GM19240 (cell line): ENCODE data around the gene SCARB1.

Experiments used
- DNase-seq: peaks from one replicate; pipeline ENCODE4 v3.0.0; 2011; ENCODE audit warnings: low spot score; ENCODE audit not compliant: insufficient read length

SCARB1 gene

DNA sequence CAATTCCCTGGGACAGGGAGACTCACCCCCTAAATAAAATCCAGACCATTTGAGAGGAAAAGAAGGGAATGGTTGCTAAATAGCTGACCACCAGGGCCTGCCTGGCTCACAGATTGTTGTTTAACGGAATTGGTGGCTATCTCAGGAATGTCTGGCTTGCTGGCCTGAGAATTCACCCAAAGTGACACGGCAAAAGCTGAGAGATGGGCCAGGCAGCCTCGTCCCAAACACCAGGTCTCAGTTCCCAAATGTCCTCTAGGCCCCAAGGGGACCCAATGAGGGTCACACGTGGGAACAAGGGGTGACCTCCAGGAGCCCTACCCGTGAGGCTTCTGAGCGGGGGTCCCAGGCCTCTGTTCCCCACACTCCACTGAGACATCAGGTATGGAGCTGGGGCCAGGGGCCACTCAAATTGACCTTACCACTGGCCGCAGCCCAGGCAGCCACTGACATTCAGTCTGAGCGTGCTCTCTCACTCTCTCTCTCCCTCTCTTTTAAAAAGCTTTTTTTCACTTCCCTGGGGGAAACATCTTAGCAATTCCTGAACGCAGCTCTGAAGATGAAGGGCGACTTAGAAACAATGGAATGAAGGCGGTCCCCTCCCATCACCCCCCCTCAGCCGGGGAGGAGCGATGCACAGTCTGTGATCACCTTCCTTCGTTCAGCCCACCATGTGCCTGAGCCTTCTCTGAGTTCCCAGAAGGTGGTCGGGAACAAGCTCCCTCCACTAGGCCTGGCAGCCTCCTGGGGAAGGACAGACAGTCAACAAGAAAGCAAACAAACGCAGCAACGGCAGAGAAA is 131.2 kb downstream of the SCARB1 start:
- no peak for DNase-seq

DNA sequence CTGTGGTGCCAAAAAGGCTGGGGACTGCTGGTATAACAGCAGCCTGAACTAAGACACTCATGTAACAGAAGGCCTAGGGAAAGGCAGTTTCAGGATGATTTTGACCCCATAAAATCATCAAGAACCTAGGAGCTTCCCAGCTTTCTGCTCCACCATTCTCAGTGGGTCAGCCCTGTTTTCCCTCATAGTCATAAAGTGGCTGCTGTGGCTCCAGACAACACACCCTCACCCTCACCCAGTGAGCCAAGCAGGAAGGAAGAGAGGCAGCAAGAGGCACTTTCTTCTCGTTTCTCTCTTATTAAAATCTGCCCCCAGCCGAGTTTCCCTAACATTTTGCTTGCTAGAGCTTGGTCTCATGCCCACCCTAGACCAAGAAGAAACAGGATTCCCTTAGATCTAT is 131.8 kb downstream of the SCARB1 start:
- DNase-seq, result no peak

DNA sequence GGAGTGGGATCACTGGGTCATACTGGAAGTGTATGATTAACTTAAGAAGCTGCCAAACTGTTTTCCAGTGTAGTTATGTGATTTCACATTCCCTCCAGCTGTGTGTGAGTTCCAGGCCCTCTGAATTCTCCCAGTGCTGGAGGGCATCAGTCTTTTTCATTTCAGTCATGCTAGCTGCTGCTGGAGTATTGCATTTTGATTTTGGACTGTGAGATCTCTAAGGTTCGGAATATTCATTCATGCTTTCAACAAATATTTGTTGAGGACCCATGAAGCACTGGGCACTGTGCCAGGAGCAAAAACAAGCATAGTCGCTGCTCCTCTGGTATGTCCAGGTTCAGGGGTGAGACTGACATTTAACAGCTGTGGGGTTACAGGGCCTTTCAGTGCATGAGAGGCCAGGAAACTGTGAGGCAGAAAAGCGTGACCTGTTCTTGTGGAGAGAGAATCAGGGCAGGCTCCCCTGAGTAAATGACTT is 133.2 kb downstream of the SCARB1 start:
- DNase-seq, result no peak

DNA sequence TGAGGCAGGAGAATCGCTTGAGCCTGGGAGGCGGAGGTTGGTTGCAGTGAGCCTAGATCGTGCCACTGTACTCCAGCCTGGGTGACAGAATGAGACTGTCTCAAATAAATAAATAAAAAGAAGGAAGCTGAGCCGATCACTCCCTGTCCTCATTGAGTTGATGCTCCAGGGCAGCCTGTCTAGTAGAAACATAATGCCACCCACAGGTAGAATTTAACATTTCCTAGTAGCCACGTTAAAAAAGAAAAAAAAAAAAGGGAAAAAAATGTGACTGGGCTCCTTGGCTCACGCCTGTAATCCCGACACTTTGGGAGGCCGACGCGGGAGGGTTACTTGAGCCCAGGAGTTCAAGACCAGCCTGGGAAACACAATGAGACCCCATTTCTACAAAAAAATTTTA is 135.7 kb downstream of the SCARB1 start:
- DNase-seq, result no peak

DNA sequence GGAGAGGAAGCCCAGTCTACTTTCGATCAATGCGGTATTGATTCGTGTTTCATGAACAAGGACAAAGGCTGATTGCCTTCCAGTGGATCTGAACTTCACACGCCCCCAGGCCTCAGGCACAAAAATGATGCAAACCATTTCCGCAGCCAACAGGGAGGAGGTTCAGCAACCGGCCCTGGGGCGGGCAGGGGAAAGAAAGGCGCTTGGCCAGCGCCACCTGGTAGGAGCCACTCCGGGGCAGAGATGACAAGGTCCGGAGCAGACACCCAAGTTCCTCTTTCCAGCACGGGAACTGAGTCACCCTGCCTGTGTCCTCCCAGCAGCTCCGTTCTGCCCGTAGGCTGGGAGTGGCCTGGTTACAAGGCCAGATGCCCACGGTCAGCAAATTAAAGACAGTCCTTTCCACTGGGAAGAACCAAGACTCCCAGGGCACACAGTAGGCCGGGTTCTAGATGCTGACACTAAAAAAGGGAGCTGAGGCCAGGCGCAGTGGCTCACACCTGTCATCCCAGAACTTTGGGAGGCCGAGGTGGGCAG is 136.3 kb downstream of the SCARB1 start:
- DNase-seq, result no peak
